Liver (tissue), 9 donors: Measurements from ENCODE around the gene HOXD13. TPM values are rescaled to one million over a fixed set of nuclear protein-coding genes. Genes with fewer than 3 reads are reported as not detected.

Experiments
- DNase-seq: peaks from one replicate; pipeline ENCODE4 v3.0.0-alpha.2; 2017; ENCODE audit warnings: low spot score
- H3K27ac ChIP-seq, 2 donors: one replicate each; pipeline ENCODE4 v1.7.0; 2013; ENCODE audit warnings: inconsistent platforms in 2 of 2, low read length in 2 of 2, control low read depth in 1 of 2, low read depth in 1 of 2, mild to moderate bottlenecking in 1 of 2
- H3K27me3 ChIP-seq, 4 donors: one replicate each; pipeline versions ENCODE4 v1.6.1 to v1.7.0; 2013; ENCODE audit warnings: low read length in 3 of 4, inconsistent platforms in 1 of 4, mild to moderate bottlenecking in 1 of 4, moderate library complexity in 1 of 4; ENCODE audit not compliant: control insufficient read depth in 4 of 4, insufficient read depth in 4 of 4
- H3K36me3 ChIP-seq, 4 donors: one replicate each; pipeline versions ENCODE4 v1.6.1 to v1.7.0; 2013; ENCODE audit warnings: low read length in 3 of 4, mild to moderate bottlenecking in 3 of 4, low read depth in 1 of 4, moderate library complexity in 1 of 4; ENCODE audit not compliant: control insufficient read depth in 4 of 4, insufficient read depth in 3 of 4
- H3K4me1 ChIP-seq, 4 donors: one replicate each; pipeline versions ENCODE4 v1.6.1 to v1.7.0; 2013; ENCODE audit warnings: low read length in 3 of 4, mild to moderate bottlenecking in 3 of 4, moderate library complexity in 1 of 4; ENCODE audit not compliant: control insufficient read depth in 4 of 4, insufficient read depth in 4 of 4
- H3K4me3 ChIP-seq, 3 donors: one replicate each; pipeline versions ENCODE4 v1.6.1 to v1.7.0; 2013; ENCODE audit warnings: low read length in 3 of 3, control low read depth in 1 of 3, low read depth in 1 of 3, mild to moderate bottlenecking in 1 of 3
- H3K9ac ChIP-seq, 2 donors: one replicate each; pipeline ENCODE4 v1.7.0; 2013; ENCODE audit warnings: low read length in 2 of 2, mild to moderate bottlenecking in 2 of 2, moderate library complexity in 2 of 2, control low read depth in 1 of 2, low read depth in 1 of 2
- H3K9me3 ChIP-seq, 4 donors: one replicate each; pipeline versions ENCODE4 v1.6.1 to v1.7.0; 2013; ENCODE audit warnings: low read length in 3 of 4; ENCODE audit not compliant: control insufficient read depth in 4 of 4
- ATF3 ChIP-seq: IDR thresholded peaks from 2 replicates; pipeline ENCODE4 v1.6.1; 2016; ENCODE audit warnings: antibody characterized with exemption
- EGR1 ChIP-seq, 2 donors: IDR thresholded peaks; 2 replicates each; pipeline ENCODE4 v1.6.1; 2016 to 2018; ENCODE audit warnings: antibody characterized with exemption in 2 of 2, low read depth in 2 of 2
- FOXA1 ChIP-seq: IDR thresholded peaks from 2 replicates; pipeline ENCODE4 v1.6.1; 2016; ENCODE audit warnings: antibody characterized with exemption
- FOXA2 ChIP-seq: IDR thresholded peaks from 2 replicates; pipeline ENCODE4 v1.6.1; 2016; ENCODE audit warnings: antibody characterized with exemption
- GABPA ChIP-seq, 2 donors: IDR thresholded peaks in 1 of 2; conservative IDR thresholded peaks in 1 of 2; 2 replicates each; pipeline ENCODE4 v1.6.1; 2016; ENCODE audit warnings: antibody characterized with exemption in 2 of 2, mild to moderate bottlenecking in 1 of 2, moderate library complexity in 1 of 2
- HNF4A ChIP-seq, 2 donors: conservative IDR thresholded peaks; 2 replicates each; pipeline ENCODE4 v1.6.1; 2016; ENCODE audit warnings: antibody characterized with exemption in 2 of 2, mild to moderate bottlenecking in 2 of 2
- HNF4G ChIP-seq: IDR thresholded peaks from 2 replicates; pipeline ENCODE4 v1.6.1; 2016; ENCODE audit warnings: antibody characterized with exemption
- JUND ChIP-seq, 2 donors: IDR thresholded peaks; 2 replicates each; pipeline ENCODE4 v1.6.1; 2016; ENCODE audit warnings: antibody characterized with exemption in 2 of 2
- MAX ChIP-seq: IDR thresholded peaks from 2 replicates; pipeline ENCODE4 v1.6.1; 2016; ENCODE audit warnings: antibody characterized with exemption
- NR2F2 ChIP-seq: IDR thresholded peaks from 2 replicates; pipeline ENCODE4 v1.6.1; 2016; ENCODE audit warnings: antibody characterized with exemption
- RAD21 ChIP-seq, 2 donors: IDR thresholded peaks; 2 replicates each; pipeline ENCODE4 v1.6.1; 2016; ENCODE audit warnings: antibody characterized with exemption in 2 of 2, mild to moderate bottlenecking in 2 of 2
- RXRA ChIP-seq, 2 donors: IDR thresholded peaks; 2 replicates each; pipeline ENCODE4 v1.6.1; 2017 to 2018; ENCODE audit warnings: antibody characterized with exemption in 2 of 2, mild to moderate bottlenecking in 1 of 2
- SP1 ChIP-seq: IDR thresholded peaks from 2 replicates; pipeline ENCODE4 v1.6.1; 2018; ENCODE audit warnings: antibody characterized with exemption, mild to moderate bottlenecking
- TAF1 ChIP-seq: conservative IDR thresholded peaks from 2 replicates; pipeline ENCODE4 v1.6.1; 2016; ENCODE audit warnings: antibody characterized with exemption, mild to moderate bottlenecking
- YY1 ChIP-seq: IDR thresholded peaks from 2 replicates; pipeline ENCODE4 v1.6.1; 2016; ENCODE audit warnings: antibody characterized with exemption, mild to moderate bottlenecking
- WGBS: extraction: QIAGEN DNeasy Blood & Tissue Kit; methylation state at CpG from one replicate; pipeline ENCODE4 v1.1.7; 2013; 5-methylcytosine and 5-hydroxymethylcytosine counted together
- polyA plus RNA-seq, 2 donors: library from polyadenylated mRNA; stranded (reverse) in 1 of 2; unstranded in 1 of 2; fragments of 200-250 nt in 1 of 2; fragments of >200 nt in 1 of 2; fragmentation: Nextera tagmentation in 1 of 2; extraction: Ambion mirVana in 1 of 2; gene quantifications; one replicate each; pipeline versions ENCODE4 v1.2.1 to v1.2.3, GENCODE V29; 2013 to 2015
- total RNA-seq, 2 donors: library from RNA; depleted of rRNA; stranded (reverse); fragments of >200 nt; gene quantifications; one replicate each; pipeline ENCODE4 v1.2.3, GENCODE V29; 2014
- TF ChIP-seq, protein P1 (sequence below): fragments of 150-350 bp; IDR thresholded peaks from 2 replicates; pipeline ENCODE4 v1.5.1; 2017; ENCODE audit warnings: improper control_type of control experiment, low read depth, low read length; ENCODE audit not compliant: missing input control
- TF ChIP-seq, protein P2 (sequence below): IDR thresholded peaks from 2 replicates; pipeline ENCODE4 v1.6.1; 2016; ENCODE audit warnings: antibody characterized with exemption, mild to moderate bottlenecking
- donor health status: healthy.
- donor health status: healthy.
- donor health status: healthy.
- donor health status: healthy.
- donor health status: healthy.

HOXD13 gene
- total and polyA plus RNA-seq, 4 donors, result not detected

DNA sequence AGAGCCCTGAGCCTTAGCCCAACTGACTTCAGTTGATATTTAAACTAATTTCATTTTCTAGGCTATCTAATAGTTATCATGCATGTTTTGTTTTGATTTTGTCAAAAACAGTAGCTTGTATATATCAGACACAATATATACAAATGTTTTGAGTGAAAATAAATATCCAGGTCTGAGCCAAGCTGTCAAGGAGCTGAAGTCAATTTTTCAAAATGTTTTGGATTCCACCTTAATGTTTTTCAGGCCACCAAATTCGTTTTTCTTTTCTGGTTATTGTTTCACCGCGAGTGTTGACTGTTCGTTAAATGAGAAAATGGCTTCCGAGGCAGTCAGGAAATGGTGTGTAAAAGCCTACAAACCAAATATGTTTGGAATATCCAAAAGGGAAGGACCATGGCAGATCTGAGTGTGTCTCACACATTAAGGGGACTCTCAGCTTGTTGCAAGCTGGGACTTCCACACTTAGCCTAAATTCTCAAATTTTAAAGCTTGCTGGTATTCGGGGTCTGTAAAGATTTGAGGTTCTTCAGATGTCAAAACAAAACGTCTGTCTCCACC is 9.9 kb downstream of the HOXD13 start:
- TF ChIP-seq FOXA1 (no peak), RXRA (IDR thresholded peaks at IDR 0.05) (no peak), EGR1 (IDR thresholded peaks at IDR 0.05; ENCODE audit: low read depth in 2 of 2) (no peak), NR2F2 (no peak), ATF3 (no peak), YY1 (no peak), MAX (no peak), TAF1 (no peak), GABPA (IDR thresholded peaks at IDR 0.05 in 1 of 2, conservative IDR thresholded peaks at IDR 0.05 in 1 of 2) (no peak), RAD21 (IDR thresholded peaks at IDR 0.05) (no peak), JUND (IDR thresholded peaks at IDR 0.05) (no peak), FOXA2 (no peak), HNF4A (conservative IDR thresholded peaks at IDR 0.05) (no peak)
- TF ChIP-seq, protein P1, sequence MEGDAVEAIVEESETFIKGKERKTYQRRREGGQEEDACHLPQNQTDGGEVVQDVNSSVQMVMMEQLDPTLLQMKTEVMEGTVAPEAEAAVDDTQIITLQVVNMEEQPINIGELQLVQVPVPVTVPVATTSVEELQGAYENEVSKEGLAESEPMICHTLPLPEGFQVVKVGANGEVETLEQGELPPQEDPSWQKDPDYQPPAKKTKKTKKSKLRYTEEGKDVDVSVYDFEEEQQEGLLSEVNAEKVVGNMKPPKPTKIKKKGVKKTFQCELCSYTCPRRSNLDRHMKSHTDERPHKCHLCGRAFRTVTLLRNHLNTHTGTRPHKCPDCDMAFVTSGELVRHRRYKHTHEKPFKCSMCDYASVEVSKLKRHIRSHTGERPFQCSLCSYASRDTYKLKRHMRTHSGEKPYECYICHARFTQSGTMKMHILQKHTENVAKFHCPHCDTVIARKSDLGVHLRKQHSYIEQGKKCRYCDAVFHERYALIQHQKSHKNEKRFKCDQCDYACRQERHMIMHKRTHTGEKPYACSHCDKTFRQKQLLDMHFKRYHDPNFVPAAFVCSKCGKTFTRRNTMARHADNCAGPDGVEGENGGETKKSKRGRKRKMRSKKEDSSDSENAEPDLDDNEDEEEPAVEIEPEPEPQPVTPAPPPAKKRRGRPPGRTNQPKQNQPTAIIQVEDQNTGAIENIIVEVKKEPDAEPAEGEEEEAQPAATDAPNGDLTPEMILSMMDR, result no peak
- Histone ChIP-seq H3K9me3 (no peaks in the 10 kb centered on the region), H3K9ac (no peak overlapping the region), H3K27me3 (peaks cover 27 to 70% (median 37%) of the 10 kb centered on the region in 4 donors), H3K4me3 (no peak overlapping the region), H3K27ac (no peak overlapping the region), H3K4me1 (peaks cover 0 to 23% (median 6%) of the 10 kb centered on the region in 4 donors), H3K36me3 (no peaks in the 10 kb centered on the region)
- 16% methylated on average over 7 of the region's 7 CpGs for WGBS
- DNase-seq, result no peak

DNA sequence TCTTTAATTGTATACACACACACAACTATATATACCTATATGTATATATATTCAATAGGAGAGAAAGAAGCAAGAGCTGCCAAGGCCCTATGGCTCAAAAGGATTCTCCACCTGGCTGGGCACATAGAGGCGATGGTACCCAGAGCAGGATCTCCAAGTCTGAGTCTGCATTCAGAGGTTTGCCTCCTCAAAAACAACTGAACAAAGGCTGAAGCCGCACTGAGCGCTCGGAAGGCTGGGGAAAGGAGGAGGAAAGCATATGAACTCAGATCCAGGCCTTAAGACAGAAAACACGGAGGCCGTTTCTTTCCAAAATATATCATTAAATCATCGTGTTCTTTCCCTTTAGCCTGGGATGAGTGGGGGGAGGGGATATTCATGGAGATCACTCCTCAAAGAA is 10.7 kb downstream of the HOXD13 start:
- DNase-seq, result no peak
- Histone ChIP-seq H3K4me3 (no peak overlapping the region), H3K4me1 (peaks cover 0 to 21% (median 3%) of the 10 kb centered on the region in 4 donors), H3K36me3 (no peaks in the 10 kb centered on the region), H3K27ac (no peak overlapping the region), H3K9ac (no peak overlapping the region), H3K9me3 (no peaks in the 10 kb centered on the region), H3K27me3 (peaks cover 26 to 66% (median 37%) of the 10 kb centered on the region in 4 donors)
- TF ChIP-seq SP1 (no peak), EGR1 (IDR thresholded peaks at IDR 0.05; ENCODE audit: low read depth in 2 of 2) (no peak), FOXA2 (no peak), MAX (no peak), ATF3 (no peak), JUND (IDR thresholded peaks at IDR 0.05) (no peak), RAD21 (IDR thresholded peaks at IDR 0.05) (no peak), RXRA (IDR thresholded peaks at IDR 0.05) (no peak), HNF4A (conservative IDR thresholded peaks at IDR 0.05) (no peak), TAF1 (no peak), HNF4G (no peak), NR2F2 (no peak)
- TF ChIP-seq, protein P2, sequence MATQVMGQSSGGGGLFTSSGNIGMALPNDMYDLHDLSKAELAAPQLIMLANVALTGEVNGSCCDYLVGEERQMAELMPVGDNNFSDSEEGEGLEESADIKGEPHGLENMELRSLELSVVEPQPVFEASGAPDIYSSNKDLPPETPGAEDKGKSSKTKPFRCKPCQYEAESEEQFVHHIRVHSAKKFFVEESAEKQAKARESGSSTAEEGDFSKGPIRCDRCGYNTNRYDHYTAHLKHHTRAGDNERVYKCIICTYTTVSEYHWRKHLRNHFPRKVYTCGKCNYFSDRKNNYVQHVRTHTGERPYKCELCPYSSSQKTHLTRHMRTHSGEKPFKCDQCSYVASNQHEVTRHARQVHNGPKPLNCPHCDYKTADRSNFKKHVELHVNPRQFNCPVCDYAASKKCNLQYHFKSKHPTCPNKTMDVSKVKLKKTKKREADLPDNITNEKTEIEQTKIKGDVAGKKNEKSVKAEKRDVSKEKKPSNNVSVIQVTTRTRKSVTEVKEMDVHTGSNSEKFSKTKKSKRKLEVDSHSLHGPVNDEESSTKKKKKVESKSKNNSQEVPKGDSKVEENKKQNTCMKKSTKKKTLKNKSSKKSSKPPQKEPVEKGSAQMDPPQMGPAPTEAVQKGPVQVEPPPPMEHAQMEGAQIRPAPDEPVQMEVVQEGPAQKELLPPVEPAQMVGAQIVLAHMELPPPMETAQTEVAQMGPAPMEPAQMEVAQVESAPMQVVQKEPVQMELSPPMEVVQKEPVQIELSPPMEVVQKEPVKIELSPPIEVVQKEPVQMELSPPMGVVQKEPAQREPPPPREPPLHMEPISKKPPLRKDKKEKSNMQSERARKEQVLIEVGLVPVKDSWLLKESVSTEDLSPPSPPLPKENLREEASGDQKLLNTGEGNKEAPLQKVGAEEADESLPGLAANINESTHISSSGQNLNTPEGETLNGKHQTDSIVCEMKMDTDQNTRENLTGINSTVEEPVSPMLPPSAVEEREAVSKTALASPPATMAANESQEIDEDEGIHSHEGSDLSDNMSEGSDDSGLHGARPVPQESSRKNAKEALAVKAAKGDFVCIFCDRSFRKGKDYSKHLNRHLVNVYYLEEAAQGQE, result no peak
- TF ChIP-seq, protein P1, result no peak
- 25% methylated on average over 7 of the region's 7 CpGs for WGBS
